ENCODE results near the gene LY86.

DNA sequence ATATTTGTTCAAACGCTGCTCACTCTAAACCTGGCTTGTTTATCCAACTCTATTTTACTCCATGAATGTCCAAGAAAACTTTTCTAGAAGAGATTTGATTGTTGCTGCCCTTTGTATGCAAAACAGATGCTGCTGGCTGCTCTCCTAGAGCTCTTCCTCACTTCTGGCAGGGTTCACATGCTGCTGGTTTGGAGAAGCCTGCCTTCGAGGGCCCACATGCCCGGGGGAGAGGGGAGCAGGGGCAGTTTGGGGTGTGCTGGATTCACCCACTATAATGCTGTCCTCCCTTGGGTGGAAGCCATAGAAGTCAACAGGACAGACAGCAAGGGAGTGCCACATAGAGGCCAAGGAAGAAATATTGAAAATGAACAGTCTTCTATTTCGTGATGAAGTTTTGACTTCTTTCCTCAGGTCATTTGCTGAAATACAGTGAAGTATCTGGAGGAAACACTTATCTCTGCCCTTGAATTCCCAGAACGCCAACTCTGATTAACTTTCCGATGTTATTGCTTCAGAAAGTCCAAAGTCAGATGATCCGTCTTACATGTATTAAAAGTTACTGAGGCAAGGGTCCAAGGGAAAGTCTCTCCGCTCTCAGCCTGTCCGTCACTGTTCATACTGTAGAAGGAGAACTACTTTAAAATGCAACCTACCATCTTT lies 32.4 kb downstream of the LY86 start:
- TF ChIP-seq KDM4B (CRISPR knock-in tag; IDR thresholded peaks at IDR 0.05) (no peak), BORCS8-MEF2B (CRISPR knock-in tag; IDR thresholded peaks at IDR 0.05) (no peak), IRF2 (CRISPR knock-in tag; IDR thresholded peaks at IDR 0.05) (no peak)
